ENCODE data around the gene SEBOX.

Gene SEBOX

DNA sequence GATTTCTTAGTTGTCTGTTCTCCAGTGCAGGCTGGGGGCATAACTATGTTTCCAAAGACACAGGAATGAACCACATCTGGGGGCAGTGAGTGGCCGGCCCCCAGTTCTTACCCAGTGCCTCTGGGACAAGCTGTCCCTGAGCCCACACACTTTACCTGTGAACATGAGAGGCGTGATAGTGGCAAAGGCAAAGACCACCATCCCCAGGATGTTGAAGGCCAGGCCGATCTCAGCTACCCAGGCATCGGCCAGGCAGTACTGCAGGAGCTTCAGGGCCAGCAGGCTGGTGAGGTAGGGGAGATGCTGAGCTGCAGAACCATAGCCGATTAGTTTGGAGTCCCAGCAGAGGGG, 39.4 kb upstream of the SEBOX start:
- H3K4me3 ChIP-seq (ENCODE audit: severe bottlenecking): no peak overlapping the region
- no peaks in the 10 kb centered on the region for H3K9me3 ChIP-seq (ENCODE audit: severe bottlenecking)
- ATAC-seq (ENCODE audit: low read depth) (no peak), DNase-seq (ENCODE audit: low spot score) (no peak)
- H3K4me1 ChIP-seq (ENCODE audit: insufficient read depth, poor library complexity, severe bottlenecking): peaks cover 29% of the 10 kb centered on the region
- no peak overlapping the region for H3K27ac ChIP-seq (ENCODE audit: poor library complexity, severe bottlenecking)
- H3K36me3 ChIP-seq (ENCODE audit: low read depth): peaks cover 53% of the 10 kb centered on the region
- H3K27me3 ChIP-seq (ENCODE audit: insufficient read depth, poor library complexity, severe bottlenecking): no peaks in the 10 kb centered on the region
- TF ChIP-seq, protein P1, sequence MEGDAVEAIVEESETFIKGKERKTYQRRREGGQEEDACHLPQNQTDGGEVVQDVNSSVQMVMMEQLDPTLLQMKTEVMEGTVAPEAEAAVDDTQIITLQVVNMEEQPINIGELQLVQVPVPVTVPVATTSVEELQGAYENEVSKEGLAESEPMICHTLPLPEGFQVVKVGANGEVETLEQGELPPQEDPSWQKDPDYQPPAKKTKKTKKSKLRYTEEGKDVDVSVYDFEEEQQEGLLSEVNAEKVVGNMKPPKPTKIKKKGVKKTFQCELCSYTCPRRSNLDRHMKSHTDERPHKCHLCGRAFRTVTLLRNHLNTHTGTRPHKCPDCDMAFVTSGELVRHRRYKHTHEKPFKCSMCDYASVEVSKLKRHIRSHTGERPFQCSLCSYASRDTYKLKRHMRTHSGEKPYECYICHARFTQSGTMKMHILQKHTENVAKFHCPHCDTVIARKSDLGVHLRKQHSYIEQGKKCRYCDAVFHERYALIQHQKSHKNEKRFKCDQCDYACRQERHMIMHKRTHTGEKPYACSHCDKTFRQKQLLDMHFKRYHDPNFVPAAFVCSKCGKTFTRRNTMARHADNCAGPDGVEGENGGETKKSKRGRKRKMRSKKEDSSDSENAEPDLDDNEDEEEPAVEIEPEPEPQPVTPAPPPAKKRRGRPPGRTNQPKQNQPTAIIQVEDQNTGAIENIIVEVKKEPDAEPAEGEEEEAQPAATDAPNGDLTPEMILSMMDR (IDR thresholded peaks at IDR 0.05; ENCODE audit: poor library complexity, severe bottlenecking): no peak

DNA sequence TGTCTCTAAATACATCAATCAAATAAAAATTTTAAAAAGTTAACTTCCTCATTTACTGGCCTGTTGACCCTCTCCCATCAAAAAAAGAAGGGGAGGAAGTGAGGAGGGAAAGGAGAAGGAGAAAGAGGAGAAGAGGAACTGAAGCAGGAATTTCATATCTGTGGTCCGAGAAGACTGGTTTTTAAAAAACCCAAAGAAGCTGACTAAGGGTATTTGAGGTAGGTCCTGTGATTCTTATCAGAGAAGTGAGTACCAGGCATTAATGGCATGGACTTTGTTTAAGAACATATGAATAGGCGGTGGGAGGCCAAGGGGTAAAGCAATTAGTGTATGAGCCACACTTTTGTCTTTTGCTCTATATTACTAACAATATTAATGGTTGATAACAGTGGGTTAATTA, 39.0 kb upstream of the SEBOX start:
- Histone ChIP-seq H3K27me3 (ENCODE audit: insufficient read depth, poor library complexity, severe bottlenecking) (no peaks in the 10 kb centered on the region), H3K27ac (ENCODE audit: poor library complexity, severe bottlenecking) (no peak overlapping the region), H3K36me3 (ENCODE audit: low read depth) (peaks cover 57% of the 10 kb centered on the region), H3K4me3 (ENCODE audit: severe bottlenecking) (no peak overlapping the region), H3K4me1 (ENCODE audit: insufficient read depth, poor library complexity, severe bottlenecking) (peaks cover 25% of the 10 kb centered on the region), H3K9me3 (ENCODE audit: severe bottlenecking) (no peaks in the 10 kb centered on the region)
- no peak for ATAC-seq (ENCODE audit: low read depth)
- TF ChIP-seq, protein P1 (IDR thresholded peaks at IDR 0.05; ENCODE audit: poor library complexity, severe bottlenecking): no peak
- no peak for DNase-seq (ENCODE audit: low spot score)

DNA sequence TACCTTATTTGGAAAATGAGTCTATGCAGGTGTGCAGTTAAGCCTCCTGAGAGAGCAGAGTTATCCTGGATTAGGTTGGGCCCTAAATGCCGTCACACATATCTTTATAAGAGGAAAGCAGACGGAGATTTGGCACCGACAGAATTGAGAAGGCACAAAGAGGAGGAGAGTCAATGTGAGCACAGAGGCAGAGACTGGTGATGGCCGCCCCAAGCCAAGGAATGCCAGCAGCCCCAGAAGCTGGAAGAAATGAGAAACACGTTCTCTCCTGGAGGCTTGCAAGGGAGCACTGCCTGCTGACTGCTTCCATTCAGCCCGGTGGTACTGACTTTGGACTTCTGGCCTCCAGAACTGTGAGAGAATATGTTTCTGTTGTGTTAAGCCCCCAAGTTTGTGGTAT, 37.8 kb upstream of the SEBOX start:
- peaks cover 64% of the 10 kb centered on the region for H3K36me3 ChIP-seq (ENCODE audit: low read depth)
- DNase-seq (ENCODE audit: low spot score) (no peak), ATAC-seq (ENCODE audit: low read depth) (no peak)
- no peak overlapping the region for H3K27ac ChIP-seq (ENCODE audit: poor library complexity, severe bottlenecking)
- no peaks in the 10 kb centered on the region for H3K9me3 ChIP-seq (ENCODE audit: severe bottlenecking)
- no peaks in the 10 kb centered on the region for H3K27me3 ChIP-seq (ENCODE audit: insufficient read depth, poor library complexity, severe bottlenecking)
- no peak overlapping the region for H3K4me3 ChIP-seq (ENCODE audit: severe bottlenecking)
- TF ChIP-seq, protein P1 (IDR thresholded peaks at IDR 0.05; ENCODE audit: poor library complexity, severe bottlenecking): no peak
- H3K4me1 ChIP-seq (ENCODE audit: insufficient read depth, poor library complexity, severe bottlenecking): peaks cover 14% of the 10 kb centered on the region

DNA sequence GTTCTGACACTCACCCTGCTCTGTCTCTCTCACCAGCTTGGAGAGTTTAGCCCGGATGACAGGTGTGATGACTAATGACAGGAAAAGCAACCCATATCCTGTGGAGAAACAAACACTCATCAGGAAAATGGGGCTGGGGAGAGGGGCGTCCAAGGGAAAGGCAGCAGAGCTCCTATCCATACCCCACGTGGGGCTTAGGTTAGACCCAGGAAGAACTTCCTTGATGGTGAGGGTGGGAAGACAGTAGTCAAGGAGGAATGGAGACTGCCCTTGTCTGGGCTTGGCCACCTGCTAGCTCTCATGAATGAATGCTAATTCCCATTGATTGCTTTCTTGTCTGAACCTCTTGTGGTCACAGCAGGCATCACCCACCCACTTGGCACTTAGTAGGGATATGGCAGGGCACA, 37.2 kb upstream of the SEBOX start:
- ATAC-seq (ENCODE audit: low read depth): no peak
- TF ChIP-seq, protein P1 (IDR thresholded peaks at IDR 0.05; ENCODE audit: poor library complexity, severe bottlenecking): no peak
- H3K4me3 ChIP-seq (ENCODE audit: severe bottlenecking): no peak overlapping the region
- H3K4me1 ChIP-seq (ENCODE audit: insufficient read depth, poor library complexity, severe bottlenecking): peaks cover 10% of the 10 kb centered on the region
- no peak overlapping the region for H3K27ac ChIP-seq (ENCODE audit: poor library complexity, severe bottlenecking)
- peaks cover 64% of the 10 kb centered on the region for H3K36me3 ChIP-seq (ENCODE audit: low read depth)
- no peak for DNase-seq (ENCODE audit: low spot score)
- no peaks in the 10 kb centered on the region for H3K9me3 ChIP-seq (ENCODE audit: severe bottlenecking)
- no peaks in the 10 kb centered on the region for H3K27me3 ChIP-seq (ENCODE audit: insufficient read depth, poor library complexity, severe bottlenecking)

DNA sequence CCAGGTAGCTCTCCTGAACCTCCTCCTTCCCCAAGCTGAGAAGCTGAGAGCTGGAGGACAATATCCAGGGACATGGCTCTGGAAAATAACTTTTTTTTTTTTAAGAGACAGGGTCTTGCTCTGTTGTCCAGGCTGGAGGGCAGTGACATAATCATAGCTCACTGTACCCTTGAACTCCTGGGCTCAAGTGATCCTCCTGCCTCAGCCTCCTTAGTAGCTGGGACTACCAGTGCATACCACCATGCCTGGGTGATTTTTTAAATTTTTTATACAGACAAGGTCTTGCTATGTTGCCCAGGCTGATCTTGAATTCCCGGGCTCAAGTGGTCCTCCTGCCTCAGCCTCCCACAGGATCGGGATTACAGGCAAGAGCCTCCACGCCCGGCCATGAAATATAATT, 34.8 kb upstream of the SEBOX start:
- Histone ChIP-seq H3K4me3 (ENCODE audit: severe bottlenecking) (no peak overlapping the region), H3K27me3 (ENCODE audit: insufficient read depth, poor library complexity, severe bottlenecking) (no peaks in the 10 kb centered on the region), H3K9me3 (ENCODE audit: severe bottlenecking) (no peaks in the 10 kb centered on the region), H3K27ac (ENCODE audit: poor library complexity, severe bottlenecking) (no peak overlapping the region), H3K36me3 (ENCODE audit: low read depth) (peaks cover 61% of the 10 kb centered on the region), H3K4me1 (ENCODE audit: insufficient read depth, poor library complexity, severe bottlenecking) (no peaks in the 10 kb centered on the region)
- TF ChIP-seq, protein P1 (IDR thresholded peaks at IDR 0.05; ENCODE audit: poor library complexity, severe bottlenecking): no peak
- DNase-seq (ENCODE audit: low spot score) (no peak), ATAC-seq (ENCODE audit: low read depth) (no peak)
